Liver (tissue), 9 donors: ENCODE measurements around the gene PLCB1. TPM values are rescaled to one million over a fixed set of nuclear protein-coding genes. Genes with fewer than 3 reads are reported as not detected.

ENCODE experiments used
- DNase-seq: peaks from one replicate; pipeline ENCODE4 v3.0.0-alpha.2; 2017; ENCODE audit warnings: low spot score
- H3K27ac ChIP-seq, 2 donors: one replicate each; pipeline ENCODE4 v1.7.0; 2013; ENCODE audit warnings: inconsistent platforms in 2 of 2, low read length in 2 of 2, control low read depth in 1 of 2, low read depth in 1 of 2, mild to moderate bottlenecking in 1 of 2
- H3K27me3 ChIP-seq, 4 donors: one replicate each; pipeline versions ENCODE4 v1.6.1 to v1.7.0; 2013; ENCODE audit warnings: low read length in 3 of 4, inconsistent platforms in 1 of 4, mild to moderate bottlenecking in 1 of 4, moderate library complexity in 1 of 4; ENCODE audit not compliant: control insufficient read depth in 4 of 4, insufficient read depth in 4 of 4
- H3K36me3 ChIP-seq, 4 donors: one replicate each; pipeline versions ENCODE4 v1.6.1 to v1.7.0; 2013; ENCODE audit warnings: low read length in 3 of 4, mild to moderate bottlenecking in 3 of 4, low read depth in 1 of 4, moderate library complexity in 1 of 4; ENCODE audit not compliant: control insufficient read depth in 4 of 4, insufficient read depth in 3 of 4
- H3K4me1 ChIP-seq, 4 donors: one replicate each; pipeline versions ENCODE4 v1.6.1 to v1.7.0; 2013; ENCODE audit warnings: low read length in 3 of 4, mild to moderate bottlenecking in 3 of 4, moderate library complexity in 1 of 4; ENCODE audit not compliant: control insufficient read depth in 4 of 4, insufficient read depth in 4 of 4
- H3K4me3 ChIP-seq, 3 donors: one replicate each; pipeline versions ENCODE4 v1.6.1 to v1.7.0; 2013; ENCODE audit warnings: low read length in 3 of 3, control low read depth in 1 of 3, low read depth in 1 of 3, mild to moderate bottlenecking in 1 of 3
- H3K9ac ChIP-seq, 2 donors: one replicate each; pipeline ENCODE4 v1.7.0; 2013; ENCODE audit warnings: low read length in 2 of 2, mild to moderate bottlenecking in 2 of 2, moderate library complexity in 2 of 2, control low read depth in 1 of 2, low read depth in 1 of 2
- H3K9me3 ChIP-seq, 4 donors: one replicate each; pipeline versions ENCODE4 v1.6.1 to v1.7.0; 2013; ENCODE audit warnings: low read length in 3 of 4; ENCODE audit not compliant: control insufficient read depth in 4 of 4
- EGR1 ChIP-seq, 2 donors: IDR thresholded peaks; 2 replicates each; pipeline ENCODE4 v1.6.1; 2016 to 2018; ENCODE audit warnings: antibody characterized with exemption in 2 of 2, low read depth in 2 of 2
- FOXA1 ChIP-seq: IDR thresholded peaks from 2 replicates; pipeline ENCODE4 v1.6.1; 2016; ENCODE audit warnings: antibody characterized with exemption
- FOXA2 ChIP-seq: IDR thresholded peaks from 2 replicates; pipeline ENCODE4 v1.6.1; 2016; ENCODE audit warnings: antibody characterized with exemption
- GABPA ChIP-seq, 2 donors: IDR thresholded peaks in 1 of 2; conservative IDR thresholded peaks in 1 of 2; 2 replicates each; pipeline ENCODE4 v1.6.1; 2016; ENCODE audit warnings: antibody characterized with exemption in 2 of 2, mild to moderate bottlenecking in 1 of 2, moderate library complexity in 1 of 2
- HNF4A ChIP-seq, 2 donors: conservative IDR thresholded peaks; 2 replicates each; pipeline ENCODE4 v1.6.1; 2016; ENCODE audit warnings: antibody characterized with exemption in 2 of 2, mild to moderate bottlenecking in 2 of 2
- HNF4G ChIP-seq: IDR thresholded peaks from 2 replicates; pipeline ENCODE4 v1.6.1; 2016; ENCODE audit warnings: antibody characterized with exemption
- JUND ChIP-seq, 2 donors: IDR thresholded peaks; 2 replicates each; pipeline ENCODE4 v1.6.1; 2016; ENCODE audit warnings: antibody characterized with exemption in 2 of 2
- MAX ChIP-seq: IDR thresholded peaks from 2 replicates; pipeline ENCODE4 v1.6.1; 2016; ENCODE audit warnings: antibody characterized with exemption
- NR2F2 ChIP-seq: IDR thresholded peaks from 2 replicates; pipeline ENCODE4 v1.6.1; 2016; ENCODE audit warnings: antibody characterized with exemption
- RAD21 ChIP-seq, 2 donors: IDR thresholded peaks; 2 replicates each; pipeline ENCODE4 v1.6.1; 2016; ENCODE audit warnings: antibody characterized with exemption in 2 of 2, mild to moderate bottlenecking in 2 of 2
- RXRA ChIP-seq, 2 donors: IDR thresholded peaks; 2 replicates each; pipeline ENCODE4 v1.6.1; 2017 to 2018; ENCODE audit warnings: antibody characterized with exemption in 2 of 2, mild to moderate bottlenecking in 1 of 2
- SP1 ChIP-seq: IDR thresholded peaks from 2 replicates; pipeline ENCODE4 v1.6.1; 2018; ENCODE audit warnings: antibody characterized with exemption, mild to moderate bottlenecking
- TAF1 ChIP-seq: conservative IDR thresholded peaks from 2 replicates; pipeline ENCODE4 v1.6.1; 2016; ENCODE audit warnings: antibody characterized with exemption, mild to moderate bottlenecking
- YY1 ChIP-seq: IDR thresholded peaks from 2 replicates; pipeline ENCODE4 v1.6.1; 2016; ENCODE audit warnings: antibody characterized with exemption, mild to moderate bottlenecking
- WGBS: extraction: QIAGEN DNeasy Blood & Tissue Kit; methylation state at CpG from one replicate; pipeline ENCODE4 v1.1.7; 2013; 5-methylcytosine and 5-hydroxymethylcytosine counted together
- polyA plus RNA-seq, 2 donors: library from polyadenylated mRNA; stranded (reverse) in 1 of 2; unstranded in 1 of 2; fragments of 200-250 nt in 1 of 2; fragments of >200 nt in 1 of 2; fragmentation: Nextera tagmentation in 1 of 2; extraction: Ambion mirVana in 1 of 2; gene quantifications; one replicate each; pipeline versions ENCODE4 v1.2.1 to v1.2.3, GENCODE V29; 2013 to 2015
- total RNA-seq, 2 donors: library from RNA; depleted of rRNA; stranded (reverse); fragments of >200 nt; gene quantifications; one replicate each; pipeline ENCODE4 v1.2.3, GENCODE V29; 2014
- TF ChIP-seq, protein P1 (sequence below): IDR thresholded peaks from 2 replicates; pipeline ENCODE4 v1.6.1; 2016; ENCODE audit warnings: antibody characterized with exemption
- TF ChIP-seq, protein P2 (sequence below): IDR thresholded peaks from 2 replicates; pipeline ENCODE4 v1.6.1; 2016; ENCODE audit warnings: antibody characterized with exemption, mild to moderate bottlenecking
- TF ChIP-seq, protein P3 (sequence below): fragments of 150-350 bp; IDR thresholded peaks from 2 replicates; pipeline ENCODE4 v1.5.1; 2017; ENCODE audit warnings: improper control_type of control experiment, low read depth, low read length; ENCODE audit not compliant: missing input control
- donor health status: healthy.
- donor health status: healthy.
- donor health status: healthy.
- donor health status: healthy.
- donor health status: healthy.

Gene PLCB1
- total and polyA plus RNA-seq, 4 donors = 3.7 to 13.5 (median 5.9) TPM

- Histone ChIP-seq H3K27ac (no peak overlapping the region), H3K9me3 (peaks cover 0 to 8% (median 0%) of the 10 kb centered on the region in 4 donors), H3K27me3 (peaks cover 0 to 2% (median 0%) of the 10 kb centered on the region in 4 donors), H3K9ac (no peak overlapping the region), H3K4me3 (no peak overlapping the region), H3K36me3 (no peaks in the 10 kb centered on the region), H3K4me1 (no peaks in the 10 kb centered on the region)
- no peak for TF ChIP-seq SP1
- no peak for TF ChIP-seq TAF1
- TF ChIP-seq FOXA2 = no peak
- no peak for TF ChIP-seq NR2F2
- TF ChIP-seq, protein P1, sequence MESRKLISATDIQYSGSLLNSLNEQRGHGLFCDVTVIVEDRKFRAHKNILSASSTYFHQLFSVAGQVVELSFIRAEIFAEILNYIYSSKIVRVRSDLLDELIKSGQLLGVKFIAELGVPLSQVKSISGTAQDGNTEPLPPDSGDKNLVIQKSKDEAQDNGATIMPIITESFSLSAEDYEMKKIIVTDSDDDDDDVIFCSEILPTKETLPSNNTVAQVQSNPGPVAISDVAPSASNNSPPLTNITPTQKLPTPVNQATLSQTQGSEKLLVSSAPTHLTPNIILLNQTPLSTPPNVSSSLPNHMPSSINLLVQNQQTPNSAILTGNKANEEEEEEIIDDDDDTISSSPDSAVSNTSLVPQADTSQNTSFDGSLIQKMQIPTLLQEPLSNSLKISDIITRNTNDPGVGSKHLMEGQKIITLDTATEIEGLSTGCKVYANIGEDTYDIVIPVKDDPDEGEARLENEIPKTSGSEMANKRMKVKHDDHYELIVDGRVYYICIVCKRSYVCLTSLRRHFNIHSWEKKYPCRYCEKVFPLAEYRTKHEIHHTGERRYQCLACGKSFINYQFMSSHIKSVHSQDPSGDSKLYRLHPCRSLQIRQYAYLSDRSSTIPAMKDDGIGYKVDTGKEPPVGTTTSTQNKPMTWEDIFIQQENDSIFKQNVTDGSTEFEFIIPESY = no peak
- TF ChIP-seq GABPA (IDR thresholded peaks at IDR 0.05 in 1 of 2, conservative IDR thresholded peaks at IDR 0.05 in 1 of 2) = no peak
- no peak for TF ChIP-seq FOXA1
- no peak for TF ChIP-seq MAX
- TF ChIP-seq YY1 = no peak
- no peak for DNase-seq
These were observed 785.0 kb downstream of the PLCB1 start for GRCh38 chr20:8917084-8917483.

GRCh38 chr20:8918145-8918544 lies 786.1 kb downstream of the PLCB1 start:
- WGBS = 89% methylated on average over 3 of the region's 3 CpGs
- TF ChIP-seq JUND (IDR thresholded peaks at IDR 0.05) = no peak
- no peak for TF ChIP-seq EGR1 (IDR thresholded peaks at IDR 0.05; ENCODE audit: low read depth in 2 of 2)
- TF ChIP-seq TAF1 = no peak
- TF ChIP-seq MAX = no peak

DNA sequence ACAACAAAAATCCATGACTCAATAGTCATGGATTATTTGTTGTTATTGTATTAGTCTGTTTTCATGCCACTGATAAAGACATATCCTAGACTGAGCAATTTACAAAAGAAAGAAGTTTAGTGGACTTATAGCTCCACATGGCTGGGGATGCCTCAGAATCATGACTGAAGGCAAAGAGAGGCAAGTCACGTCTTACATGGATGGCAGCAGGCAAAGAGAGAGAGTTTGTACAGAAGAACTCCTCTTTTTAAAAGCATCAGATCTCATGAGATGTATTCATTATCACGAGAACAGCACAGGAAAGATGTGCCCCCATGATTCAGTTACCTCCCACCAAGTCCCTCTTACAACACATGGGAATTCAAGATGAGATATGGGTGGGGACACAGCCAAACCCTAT lies 792.5 kb downstream of the PLCB1 start:
- 66% methylated on average over 2 of the region's 2 CpGs for WGBS
- H3K9me3 ChIP-seq = no peaks in the 10 kb centered on the region
- H3K36me3 ChIP-seq = no peaks in the 10 kb centered on the region
- no peak for TF ChIP-seq FOXA1
- no peak for TF ChIP-seq RXRA (IDR thresholded peaks at IDR 0.05)
- TF ChIP-seq HNF4A (conservative IDR thresholded peaks at IDR 0.05) = no peak
- TF ChIP-seq, protein P2, sequence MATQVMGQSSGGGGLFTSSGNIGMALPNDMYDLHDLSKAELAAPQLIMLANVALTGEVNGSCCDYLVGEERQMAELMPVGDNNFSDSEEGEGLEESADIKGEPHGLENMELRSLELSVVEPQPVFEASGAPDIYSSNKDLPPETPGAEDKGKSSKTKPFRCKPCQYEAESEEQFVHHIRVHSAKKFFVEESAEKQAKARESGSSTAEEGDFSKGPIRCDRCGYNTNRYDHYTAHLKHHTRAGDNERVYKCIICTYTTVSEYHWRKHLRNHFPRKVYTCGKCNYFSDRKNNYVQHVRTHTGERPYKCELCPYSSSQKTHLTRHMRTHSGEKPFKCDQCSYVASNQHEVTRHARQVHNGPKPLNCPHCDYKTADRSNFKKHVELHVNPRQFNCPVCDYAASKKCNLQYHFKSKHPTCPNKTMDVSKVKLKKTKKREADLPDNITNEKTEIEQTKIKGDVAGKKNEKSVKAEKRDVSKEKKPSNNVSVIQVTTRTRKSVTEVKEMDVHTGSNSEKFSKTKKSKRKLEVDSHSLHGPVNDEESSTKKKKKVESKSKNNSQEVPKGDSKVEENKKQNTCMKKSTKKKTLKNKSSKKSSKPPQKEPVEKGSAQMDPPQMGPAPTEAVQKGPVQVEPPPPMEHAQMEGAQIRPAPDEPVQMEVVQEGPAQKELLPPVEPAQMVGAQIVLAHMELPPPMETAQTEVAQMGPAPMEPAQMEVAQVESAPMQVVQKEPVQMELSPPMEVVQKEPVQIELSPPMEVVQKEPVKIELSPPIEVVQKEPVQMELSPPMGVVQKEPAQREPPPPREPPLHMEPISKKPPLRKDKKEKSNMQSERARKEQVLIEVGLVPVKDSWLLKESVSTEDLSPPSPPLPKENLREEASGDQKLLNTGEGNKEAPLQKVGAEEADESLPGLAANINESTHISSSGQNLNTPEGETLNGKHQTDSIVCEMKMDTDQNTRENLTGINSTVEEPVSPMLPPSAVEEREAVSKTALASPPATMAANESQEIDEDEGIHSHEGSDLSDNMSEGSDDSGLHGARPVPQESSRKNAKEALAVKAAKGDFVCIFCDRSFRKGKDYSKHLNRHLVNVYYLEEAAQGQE = no peak
- no peak for TF ChIP-seq GABPA (IDR thresholded peaks at IDR 0.05 in 1 of 2, conservative IDR thresholded peaks at IDR 0.05 in 1 of 2)
- no peak for TF ChIP-seq TAF1
- no peak for TF ChIP-seq RAD21 (IDR thresholded peaks at IDR 0.05)
- TF ChIP-seq, protein P3, sequence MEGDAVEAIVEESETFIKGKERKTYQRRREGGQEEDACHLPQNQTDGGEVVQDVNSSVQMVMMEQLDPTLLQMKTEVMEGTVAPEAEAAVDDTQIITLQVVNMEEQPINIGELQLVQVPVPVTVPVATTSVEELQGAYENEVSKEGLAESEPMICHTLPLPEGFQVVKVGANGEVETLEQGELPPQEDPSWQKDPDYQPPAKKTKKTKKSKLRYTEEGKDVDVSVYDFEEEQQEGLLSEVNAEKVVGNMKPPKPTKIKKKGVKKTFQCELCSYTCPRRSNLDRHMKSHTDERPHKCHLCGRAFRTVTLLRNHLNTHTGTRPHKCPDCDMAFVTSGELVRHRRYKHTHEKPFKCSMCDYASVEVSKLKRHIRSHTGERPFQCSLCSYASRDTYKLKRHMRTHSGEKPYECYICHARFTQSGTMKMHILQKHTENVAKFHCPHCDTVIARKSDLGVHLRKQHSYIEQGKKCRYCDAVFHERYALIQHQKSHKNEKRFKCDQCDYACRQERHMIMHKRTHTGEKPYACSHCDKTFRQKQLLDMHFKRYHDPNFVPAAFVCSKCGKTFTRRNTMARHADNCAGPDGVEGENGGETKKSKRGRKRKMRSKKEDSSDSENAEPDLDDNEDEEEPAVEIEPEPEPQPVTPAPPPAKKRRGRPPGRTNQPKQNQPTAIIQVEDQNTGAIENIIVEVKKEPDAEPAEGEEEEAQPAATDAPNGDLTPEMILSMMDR = no peak
- no peak for TF ChIP-seq NR2F2
- no peak for TF ChIP-seq FOXA2
- no peak for TF ChIP-seq SP1
- TF ChIP-seq MAX = no peak
- no peak for TF ChIP-seq HNF4G
- TF ChIP-seq, protein P1 = no peak
- TF ChIP-seq YY1 = no peak
- TF ChIP-seq EGR1 (IDR thresholded peaks at IDR 0.05; ENCODE audit: low read depth in 2 of 2) = no peak
- no peak for TF ChIP-seq JUND (IDR thresholded peaks at IDR 0.05)

More at GRCh38 chr20:8918145-8918544, 786.1 kb downstream of the PLCB1 start:
- no peak for DNase-seq
- H3K4me1 ChIP-seq = no peaks in the 10 kb centered on the region
- H3K27me3 ChIP-seq = peaks cover 0 to 2% (median 0%) of the 10 kb centered on the region in 4 donors
- no peak overlapping the region for H3K4me3 ChIP-seq
- peaks cover 0 to 8% (median 0%) of the 10 kb centered on the region in 4 donors for H3K9me3 ChIP-seq
- no peak overlapping the region for H3K27ac ChIP-seq
- no peak overlapping the region for H3K9ac ChIP-seq
- H3K36me3 ChIP-seq = no peaks in the 10 kb centered on the region

More for the DNA sequence above, 792.5 kb downstream of the PLCB1 start:
- Histone ChIP-seq H3K4me3 (no peak overlapping the region), H3K9ac (no peak overlapping the region), H3K27ac (no peak overlapping the region), H3K27me3 (peaks cover 0 to 2% (median 0%) of the 10 kb centered on the region in 4 donors), H3K4me1 (no peaks in the 10 kb centered on the region)
- DNase-seq = no peak
